Cerebellar nuclear complex (tissue), 1 donor: ENCODE measurements around the gene LCA5.
"Not testable (repeated sequence)": the region's sequence is repeated elsewhere in the genome, so short reads cannot be mapped to it uniquely, and the experiment has no call there.

Source experiments
- DNase-seq, 2 experiments: peaks; one replicate each; lab custom pipeline; 2025; lab: John Stamatoyannopoulos, UW

LCA5 gene

GRCh38 chr6:79536954-79537747 is at the start of gene LCA5:
LCA5 (minus strand) TSS chr6:79537430; CDS start chr6:79518894, 18,536 bp downstream.
- peak; percentile 93 to 96 for DNase-seq

GRCh38 chr6:79586548-79586947 is 49.3 kb upstream of the LCA5 start:
- no peak for DNase-seq

DNA sequence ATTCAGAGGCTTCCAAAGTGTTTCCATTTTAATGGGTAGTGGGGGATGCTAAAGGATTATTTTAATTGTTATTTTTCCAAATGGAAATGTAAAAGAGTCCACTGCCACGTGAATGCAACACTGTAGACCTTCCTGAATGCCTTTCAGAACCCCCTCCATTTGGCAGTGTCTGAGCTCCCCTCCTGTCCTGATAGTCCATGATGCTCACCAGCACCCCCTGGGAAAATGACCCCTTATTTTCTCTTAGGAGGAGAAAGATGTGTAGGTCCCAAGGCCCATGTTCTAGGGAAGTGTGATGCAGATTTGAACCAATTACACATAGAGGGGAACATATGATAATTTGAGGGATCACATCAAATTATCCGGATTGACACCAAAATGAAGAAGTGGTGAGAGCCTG is 47.1 kb upstream of the LCA5 start:
- no peak for DNase-seq

GRCh38 chr6:79577926-79578325 is 40.7 kb upstream of the LCA5 start:
- not testable (repeated sequence) for DNase-seq

DNA sequence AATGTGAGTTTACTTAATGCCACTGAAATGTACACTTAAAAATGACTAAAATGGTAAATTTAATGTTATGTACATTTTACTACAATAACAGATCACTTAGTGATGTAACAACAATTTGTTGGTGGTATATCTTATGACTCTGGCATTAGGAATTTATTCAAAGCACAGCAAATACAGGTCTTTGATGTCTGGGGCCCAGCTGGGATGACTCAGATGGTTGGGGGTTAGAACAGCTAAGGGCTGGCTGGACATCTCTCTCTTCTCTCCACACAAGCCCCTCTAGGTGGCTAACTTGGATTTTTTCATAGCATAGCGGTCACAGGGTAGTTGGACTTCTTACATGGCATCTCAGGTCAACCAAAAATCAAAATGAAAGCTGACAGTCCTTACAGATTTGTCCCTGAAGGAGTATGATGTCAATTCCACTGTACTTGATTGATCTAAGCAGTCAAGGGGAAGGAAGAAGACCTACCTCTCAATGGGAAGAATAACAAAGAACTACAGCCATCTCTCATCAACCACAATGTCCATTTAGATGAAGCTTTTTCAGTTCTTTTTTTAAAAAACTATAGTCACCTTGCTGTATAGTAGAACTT is 37.5 kb upstream of the LCA5 start:
- no peak for DNase-seq

GRCh38 chr6:79574174-79574573 is 36.9 kb upstream of the LCA5 start:
- no peak for DNase-seq

- DNase-seq, result peak in 1 of 2 experiments; percentile 51
Measured at GRCh38 chr6:79571030-79571367, 33.8 kb upstream of the LCA5 start.

DNA sequence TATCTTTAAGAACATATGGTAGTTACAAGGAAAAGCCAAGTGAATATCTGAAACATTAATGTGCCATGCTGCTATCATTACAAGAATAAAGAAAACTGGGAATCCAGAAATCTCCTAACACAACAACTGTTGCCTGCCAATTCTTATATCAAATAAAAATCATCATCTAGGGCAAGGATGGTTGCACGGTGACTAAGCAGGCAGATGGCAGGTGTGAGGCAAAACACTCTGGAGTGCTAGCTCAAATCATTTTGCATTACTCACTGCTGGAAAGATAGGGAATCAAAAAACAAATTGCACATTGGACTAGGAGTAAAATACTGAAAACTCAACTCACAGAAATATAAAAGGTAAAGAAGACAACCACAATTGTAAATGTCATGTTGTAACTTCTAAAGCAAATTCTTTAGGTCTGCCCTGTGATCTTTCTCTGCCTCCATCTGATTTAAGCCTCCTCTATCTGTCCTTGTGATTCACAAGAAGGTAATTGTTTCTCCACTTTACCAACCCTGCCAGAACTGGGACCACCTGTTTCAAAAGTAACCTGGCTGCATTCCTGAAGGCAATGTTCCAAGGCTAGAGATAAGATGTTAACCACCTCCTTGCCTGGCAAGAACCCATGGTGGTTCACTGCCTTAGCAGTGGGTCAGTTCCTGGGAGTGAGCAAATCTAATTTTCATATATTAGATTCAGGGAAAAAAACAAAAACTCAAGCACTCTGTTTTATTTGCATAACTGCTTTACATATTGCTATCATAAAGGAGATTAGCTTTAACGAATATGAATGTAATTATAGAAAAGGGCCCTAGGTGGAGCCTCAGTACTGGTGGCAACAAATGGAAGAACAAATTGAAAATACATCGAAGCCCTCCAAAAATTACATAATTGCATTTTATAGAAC is 33.1 kb upstream of the LCA5 start:
- peak in 1 of 2 experiments; percentile 69 for DNase-seq

- DNase-seq, result no peak
Measured at GRCh38 chr6:79568996-79569395, 31.8 kb upstream of the LCA5 start.

GRCh38 chr6:79564636-79565035 is 27.4 kb upstream of the LCA5 start:
- no peak for DNase-seq

- no peak for DNase-seq
Measured at GRCh38 chr6:79559706-79560105, 22.5 kb upstream of the LCA5 start.

DNA sequence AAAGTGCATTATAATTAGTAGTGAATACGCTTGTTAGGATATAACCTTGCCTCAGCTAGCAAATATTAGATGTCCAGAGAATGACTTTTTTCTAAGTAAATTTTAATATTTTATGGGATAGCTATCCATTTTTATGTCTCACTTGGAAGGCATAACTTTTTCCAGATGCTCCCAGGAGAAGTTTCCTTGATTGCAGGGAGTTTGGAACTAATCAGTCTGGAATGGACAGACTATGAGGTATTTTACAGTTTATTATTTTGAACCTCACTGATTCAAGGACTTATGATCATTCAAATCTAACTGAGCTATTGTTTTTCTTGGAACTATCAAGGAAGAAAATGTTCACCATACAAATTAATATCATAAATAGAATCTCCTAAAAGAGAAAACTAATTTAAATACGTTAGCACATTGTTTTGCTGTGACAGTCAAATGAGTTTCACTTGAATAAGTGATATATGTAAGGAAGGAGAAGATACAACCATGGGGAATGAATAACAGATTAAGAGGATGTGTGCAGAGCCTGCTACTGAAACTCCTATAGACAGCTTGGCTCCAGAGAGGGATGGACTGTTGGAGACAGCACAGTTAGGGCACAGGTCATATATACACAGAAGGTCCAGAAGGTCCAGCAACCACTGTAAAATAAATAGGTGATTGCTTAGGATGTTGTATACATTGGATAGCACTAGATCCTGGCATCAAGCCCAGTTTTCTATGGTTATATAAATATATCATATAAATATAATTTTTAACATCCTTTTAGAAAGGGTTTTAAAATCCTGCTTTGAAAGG is 20.6 kb upstream of the LCA5 start:
- no peak for DNase-seq

- DNase-seq, result no peak
Measured at GRCh38 chr6:79554305-79554704, 17.1 kb upstream of the LCA5 start.

DNA sequence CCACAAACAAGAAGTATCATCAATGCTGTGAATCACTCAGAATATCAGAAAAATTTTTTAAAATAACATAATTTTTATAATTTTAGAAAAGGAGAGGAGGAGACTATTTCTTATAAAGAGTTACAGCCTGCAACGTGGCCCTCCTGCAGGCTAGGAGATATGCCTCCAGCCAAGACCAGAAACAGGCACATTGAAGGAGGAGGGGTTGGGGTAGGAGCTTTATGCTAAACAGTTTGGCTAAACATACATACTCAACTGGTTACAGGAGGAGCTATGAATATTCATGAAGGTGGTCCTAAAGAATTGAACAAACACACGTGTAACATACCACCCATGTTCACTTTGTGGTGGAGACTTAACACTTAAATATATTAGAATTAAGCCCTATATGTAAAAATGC is 14.2 kb upstream of the LCA5 start:
- no peak for DNase-seq

GRCh38 chr6:79548304-79548703 is 11.1 kb upstream of the LCA5 start:
- DNase-seq, result no peak

DNA sequence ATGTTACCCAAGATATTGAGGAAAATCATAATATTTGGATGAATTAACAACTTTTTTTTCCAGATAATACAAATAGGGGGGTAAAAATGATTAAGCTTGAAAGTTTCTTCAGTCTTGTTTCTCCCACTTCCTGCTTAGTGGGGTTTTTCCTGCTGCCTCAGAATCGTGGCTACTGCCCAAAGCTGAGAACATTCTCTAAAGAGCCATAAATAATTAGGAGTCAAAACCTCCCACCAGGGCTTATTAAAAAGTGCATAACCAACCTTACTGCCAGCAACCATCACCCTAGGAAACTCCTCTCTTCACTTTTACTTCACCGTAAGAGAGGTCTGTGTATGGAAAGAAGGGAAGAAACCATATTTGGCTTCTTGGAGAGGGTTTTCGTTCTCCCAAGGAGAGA is 9.0 kb upstream of the LCA5 start:
- no peak for DNase-seq

DNA sequence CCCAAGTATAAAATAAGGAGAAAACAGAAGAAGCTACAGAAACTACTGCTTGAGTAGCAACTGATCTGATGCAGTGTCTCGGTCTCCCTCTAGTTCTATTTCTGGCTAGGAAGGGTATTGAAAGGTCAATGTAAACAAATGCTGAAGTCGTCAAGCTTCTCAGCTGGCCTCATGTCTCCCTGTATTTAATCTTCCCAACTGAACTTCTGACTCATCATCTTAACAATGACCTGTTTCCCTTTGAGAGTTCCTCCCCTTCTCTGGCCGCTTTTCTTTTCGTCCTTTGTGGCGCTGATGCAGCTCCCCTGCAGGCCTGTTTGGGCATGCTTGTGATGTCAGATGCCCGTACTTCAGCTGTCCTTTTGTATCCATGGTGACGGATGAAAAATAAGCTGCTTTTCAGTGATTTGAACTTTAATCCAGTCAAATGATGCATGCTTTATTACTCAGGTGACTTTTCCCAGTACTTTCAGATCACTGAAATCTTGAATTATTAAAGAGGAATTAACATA is 7.8 kb upstream of the LCA5 start:
- DNase-seq, result peak; percentile 26 to 73

DNA sequence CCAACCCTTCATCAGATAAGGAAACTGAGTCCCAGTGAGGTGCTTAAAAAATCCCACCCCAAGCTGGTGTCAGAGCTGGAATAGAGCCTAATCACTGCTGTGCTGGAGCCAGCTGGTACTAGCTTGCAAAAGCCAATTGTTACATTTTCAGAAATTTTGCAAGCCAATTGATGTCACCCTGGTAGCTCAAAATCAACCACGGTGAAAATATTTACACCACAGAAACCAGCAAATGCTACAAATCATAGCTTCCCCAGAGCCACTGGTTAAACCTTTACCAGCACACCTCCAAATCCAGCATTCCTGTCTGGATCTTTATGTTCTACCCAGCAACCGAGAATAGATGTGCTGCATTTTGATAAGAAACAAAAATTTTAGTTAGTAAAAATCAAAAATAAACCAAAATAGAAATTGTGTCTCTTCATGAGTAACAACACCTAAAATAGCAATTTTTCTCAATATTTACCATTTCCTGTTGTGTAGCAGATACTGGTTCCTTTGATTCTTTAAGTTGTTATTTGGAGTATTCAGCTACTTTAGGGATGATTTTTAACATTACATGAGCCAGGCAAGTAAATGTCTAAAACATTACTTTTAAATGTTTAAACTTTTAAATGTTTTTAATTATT is 7.2 kb upstream of the LCA5 start:
- peak in 1 of 2 experiments; percentile 54 for DNase-seq

GRCh38 chr6:79543886-79544285 is 6.7 kb upstream of the LCA5 start:
- DNase-seq, result no peak

- DNase-seq, result no peak
Measured at GRCh38 chr6:79543411-79543810, 6.2 kb upstream of the LCA5 start.
